ENCODE data around the gene DYSF. TPM values are rescaled to one million over a fixed set of nuclear protein-coding genes. Genes with fewer than 3 reads are reported as not detected.

The DYSF gene
- total RNA-seq, 4 donors from 2014 or later = 17.4 to 40.7 (median 18.5) TPM

DNA sequence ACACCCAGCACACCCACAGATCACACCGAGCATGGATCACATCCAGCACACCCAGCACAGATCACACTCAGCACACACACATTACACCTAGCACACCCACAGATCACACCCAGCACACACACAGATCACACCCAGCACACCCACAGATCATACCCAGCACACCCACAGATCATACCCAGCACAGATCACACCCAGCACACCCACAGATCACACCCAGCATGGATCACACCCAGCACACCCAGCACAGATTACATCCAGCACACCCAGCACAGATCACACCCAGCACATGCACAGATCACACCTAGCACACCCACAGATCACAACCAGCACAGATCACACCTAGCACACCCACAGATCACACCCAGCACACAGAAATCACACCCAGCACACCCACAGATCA is 118.6 kb downstream of the DYSF start:
- intact Hi-C loops (cut with DNase I) = no loop called here
- TF ChIP-seq, protein P1, sequence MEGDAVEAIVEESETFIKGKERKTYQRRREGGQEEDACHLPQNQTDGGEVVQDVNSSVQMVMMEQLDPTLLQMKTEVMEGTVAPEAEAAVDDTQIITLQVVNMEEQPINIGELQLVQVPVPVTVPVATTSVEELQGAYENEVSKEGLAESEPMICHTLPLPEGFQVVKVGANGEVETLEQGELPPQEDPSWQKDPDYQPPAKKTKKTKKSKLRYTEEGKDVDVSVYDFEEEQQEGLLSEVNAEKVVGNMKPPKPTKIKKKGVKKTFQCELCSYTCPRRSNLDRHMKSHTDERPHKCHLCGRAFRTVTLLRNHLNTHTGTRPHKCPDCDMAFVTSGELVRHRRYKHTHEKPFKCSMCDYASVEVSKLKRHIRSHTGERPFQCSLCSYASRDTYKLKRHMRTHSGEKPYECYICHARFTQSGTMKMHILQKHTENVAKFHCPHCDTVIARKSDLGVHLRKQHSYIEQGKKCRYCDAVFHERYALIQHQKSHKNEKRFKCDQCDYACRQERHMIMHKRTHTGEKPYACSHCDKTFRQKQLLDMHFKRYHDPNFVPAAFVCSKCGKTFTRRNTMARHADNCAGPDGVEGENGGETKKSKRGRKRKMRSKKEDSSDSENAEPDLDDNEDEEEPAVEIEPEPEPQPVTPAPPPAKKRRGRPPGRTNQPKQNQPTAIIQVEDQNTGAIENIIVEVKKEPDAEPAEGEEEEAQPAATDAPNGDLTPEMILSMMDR (IDR thresholded peaks at IDR 0.05) = no peak
- no peak for TF ChIP-seq EP300 (IDR thresholded peaks at IDR 0.05)
- no peak for TF ChIP-seq POLR2AphosphoS5 (IDR thresholded peaks at IDR 0.05)
- TF ChIP-seq POLR2A (IDR thresholded peaks at IDR 0.05; ENCODE audit: low read depth) = no peak
- peaks cover 3 to 16% (median 11%) of the 10 kb centered on the region in 4 donors for H3K4me1 ChIP-seq
- H3K27ac ChIP-seq (replicated peaks in 1 of 4) = no peak overlapping the region
- H3K36me3 ChIP-seq = peaks cover 7 to 76% (median 69%) of the 10 kb centered on the region in 4 donors
- WGBS = no CpG with 5 or more reads among the region's 1 CpG
- H3K27me3 ChIP-seq = no peaks in the 10 kb centered on the region
- DNase-seq (ENCODE audit: extremely low spot score) = no peak
- H3K9me3 ChIP-seq = no peaks in the 10 kb centered on the region
- H3K4me3 ChIP-seq = no peak overlapping the region

DNA sequence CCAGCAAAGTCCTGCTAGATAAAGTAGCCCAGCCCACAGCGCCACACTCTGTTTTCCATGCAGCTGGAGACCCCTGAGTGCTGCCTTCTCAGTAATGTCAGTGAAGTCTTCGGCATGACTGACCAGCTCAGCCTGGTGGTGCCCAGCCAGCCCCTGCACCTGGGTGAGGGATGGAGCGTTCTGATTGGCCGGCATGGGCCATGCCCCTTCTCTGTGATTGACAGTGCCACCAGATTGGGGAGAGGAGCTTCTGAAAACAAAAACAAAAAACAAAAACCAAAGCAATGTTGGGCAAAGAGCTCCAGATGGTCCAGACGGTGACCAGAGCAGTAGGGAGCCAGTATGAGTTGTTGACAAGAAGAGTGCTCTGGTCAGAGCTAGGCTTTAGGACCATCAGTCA is 122.6 kb downstream of the DYSF start:
- no peak for TF ChIP-seq POLR2AphosphoS5 (IDR thresholded peaks at IDR 0.05)
- TF ChIP-seq, protein P1 (IDR thresholded peaks at IDR 0.05) = no peak
- no peak for TF ChIP-seq POLR2A (IDR thresholded peaks at IDR 0.05; ENCODE audit: low read depth)
- TF ChIP-seq EP300 (IDR thresholded peaks at IDR 0.05) = no peak
- H3K4me1 ChIP-seq = peaks cover 3 to 34% (median 26%) of the 10 kb centered on the region in 4 donors
- WGBS = 94% methylated on average over 3 of the region's 5 CpGs
- DNase-seq (ENCODE audit: extremely low spot score) = no peak
- H3K27me3 ChIP-seq = no peaks in the 10 kb centered on the region
- H3K36me3 ChIP-seq = peaks cover 0 to 61% (median 38%) of the 10 kb centered on the region in 4 donors
- intact Hi-C loops (cut with DNase I) = no loop called here
- no peaks in the 10 kb centered on the region for H3K9me3 ChIP-seq
- H3K4me3 ChIP-seq = no peak overlapping the region
- H3K27ac ChIP-seq (replicated peaks in 1 of 4) = peak overlapping the region; percentile 11 to 83 (median 54)

DNA sequence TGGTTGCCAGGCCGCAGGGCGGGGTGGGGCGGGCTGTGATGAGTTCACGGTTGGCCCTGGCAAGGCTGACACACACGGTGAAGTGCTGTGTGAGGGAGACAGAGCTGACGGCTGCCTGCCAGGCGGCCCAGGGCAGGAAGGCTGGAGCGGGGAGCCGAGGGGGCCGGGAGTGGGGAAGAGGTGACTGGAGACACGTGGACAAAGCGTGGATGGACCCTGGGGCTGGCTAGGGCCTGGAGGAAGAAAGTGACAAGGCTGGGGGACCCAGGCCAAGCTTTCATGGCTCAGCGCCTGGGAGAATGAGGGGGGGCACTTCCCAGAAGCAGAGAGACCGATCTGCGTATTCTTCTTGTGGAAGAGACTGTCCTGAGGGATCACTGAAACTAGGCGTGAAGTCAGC is 123.2 kb downstream of the DYSF start:
- DNase-seq (ENCODE audit: extremely low spot score) = no peak
- Histone ChIP-seq H3K27me3 (no peaks in the 10 kb centered on the region), H3K27ac (replicated peaks in 1 of 4) (peak overlapping the region; percentile 11 to 83 (median 54)), H3K4me3 (no peak overlapping the region), H3K4me1 (peaks cover 3 to 34% (median 26%) of the 10 kb centered on the region in 4 donors), H3K9me3 (no peaks in the 10 kb centered on the region), H3K36me3 (peaks cover 0 to 55% (median 33%) of the 10 kb centered on the region in 4 donors)
- TF ChIP-seq POLR2A (IDR thresholded peaks at IDR 0.05; ENCODE audit: low read depth) (no peak), POLR2AphosphoS5 (IDR thresholded peaks at IDR 0.05) (peak in 1 of 2 donors; percentile 41), EP300 (IDR thresholded peaks at IDR 0.05) (no peak)
- TF ChIP-seq, protein P1 (IDR thresholded peaks at IDR 0.05) = no peak
- intact Hi-C loops (cut with DNase I) = no loop called here
- 58% methylated on average over 16 of the region's 16 CpGs for WGBS

DNA sequence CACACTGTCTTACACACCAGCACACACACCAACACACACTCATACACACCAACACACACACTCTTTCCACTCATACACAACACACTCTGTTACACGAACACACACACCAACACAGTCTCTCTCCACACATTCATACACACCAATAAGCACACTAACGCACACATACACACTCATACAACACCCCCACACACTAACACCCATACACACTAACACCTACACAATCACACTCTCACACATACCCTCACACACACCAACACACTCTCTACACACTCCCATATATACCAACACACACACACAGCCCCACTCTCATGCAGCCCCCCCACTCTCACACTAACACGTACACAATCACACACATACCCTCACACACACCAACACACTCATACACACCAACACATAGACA is 123.8 kb downstream of the DYSF start:
- H3K4me1 ChIP-seq = peaks cover 3 to 34% (median 26%) of the 10 kb centered on the region in 4 donors
- intact Hi-C loops (cut with DNase I) = no loop called here
- no peak for TF ChIP-seq POLR2A (IDR thresholded peaks at IDR 0.05; ENCODE audit: low read depth)
- TF ChIP-seq EP300 (IDR thresholded peaks at IDR 0.05) = no peak
- TF ChIP-seq, protein P1 (IDR thresholded peaks at IDR 0.05) = no peak
- no peak for TF ChIP-seq POLR2AphosphoS5 (IDR thresholded peaks at IDR 0.05)
- H3K27me3 ChIP-seq = no peaks in the 10 kb centered on the region
- H3K27ac ChIP-seq (replicated peaks in 1 of 4) = peak overlapping the region in 2 of 4 donors; percentile 71 to 83
- H3K9me3 ChIP-seq = no peaks in the 10 kb centered on the region
- 90% methylated on average over 3 of the region's 3 CpGs for WGBS
- peaks cover 0 to 48% (median 27%) of the 10 kb centered on the region in 4 donors for H3K36me3 ChIP-seq
- no peak overlapping the region for H3K4me3 ChIP-seq
- no peak for DNase-seq (ENCODE audit: extremely low spot score)
